ENCODE data around the gene HMOX2. TPM values are rescaled to one million over a fixed set of nuclear protein-coding genes. Genes with fewer than 3 reads are reported as not detected.

Gene HMOX2
- total RNA-seq, 1 experiment from 2014 or later: 55.1 TPM

DNA sequence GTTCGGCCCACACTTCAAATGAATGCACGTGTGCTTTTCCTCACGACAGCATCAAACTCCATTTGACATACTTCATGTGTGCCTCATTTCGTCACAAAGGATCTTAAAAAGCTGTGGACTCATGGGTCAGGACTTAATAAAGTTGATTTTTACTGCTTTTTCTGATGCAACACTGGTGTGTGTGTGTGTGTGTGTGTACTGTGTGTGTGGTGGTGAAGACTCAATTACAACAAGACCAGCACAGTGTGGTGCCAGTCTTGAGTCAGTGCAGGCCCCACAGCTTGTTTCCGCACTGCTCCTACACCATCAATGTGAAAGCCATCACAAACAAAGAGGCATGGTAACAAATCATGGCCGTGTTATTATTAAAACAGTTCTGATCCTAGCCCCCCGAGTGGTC lies 44.7 kb downstream of the HMOX2 start:
- no peak for DNase-seq (ENCODE audit: low read depth, low spot score)
- POLR2A ChIA-PET: no interaction called here

More for the DNA sequence above, 44.7 kb downstream of the HMOX2 start:
- intact Hi-C loops (cut with micrococcal nuclease): no loop called here
- no peak overlapping the region for H3K4me3 ChIP-seq (replicated peaks in 1 of 2; ENCODE audit: low read depth in 1 of 2, low read length in 2 of 2)
- H3K9me2 ChIP-seq (ENCODE audit: insufficient read depth): no peaks in the 10 kb centered on the region
- no TSS peak for BruUV-seq (replicated peaks)
- H3K9me3 ChIP-seq (ENCODE audit: control insufficient read depth in 1 of 2, insufficient read depth in 1 of 2, low read depth in 1 of 2, low read length in 2 of 2): no peaks in the 10 kb centered on the region
- RAD21 ChIA-PET (ENCODE audit: low non-redundant PET in 1 of 2, low total read pairs in 2 of 2, uncharacterized antibody in 2 of 2, unreplicated experiment in 2 of 2): no interaction called here
- no peak for ATAC-seq
- no peaks in the 10 kb centered on the region for H3K4me1 ChIP-seq (ENCODE audit: control insufficient read depth in 1 of 2, insufficient read depth in 2 of 2, low read length in 2 of 2)
- no peak for TF ChIP-seq ZNF274 (IDR thresholded peaks at IDR 0.05; ENCODE audit: low read depth, low read length)
- TF ChIP-seq CEBPB (IDR thresholded peaks at IDR 0.05; ENCODE audit: low read depth): no peak
- TF ChIP-seq SIN3A (IDR thresholded peaks at IDR 0.05; ENCODE audit: low read depth): no peak
- TF ChIP-seq FOSL1 (IDR thresholded peaks at IDR 0.05; ENCODE audit: low read depth): no peak
- no peak for TF ChIP-seq SRF (IDR thresholded peaks at IDR 0.05; ENCODE audit: low read depth)
- no peak for TF ChIP-seq YY1 (IDR thresholded peaks at IDR 0.05; ENCODE audit: extremely low read depth, insufficient replicate concordance, low read depth, low read length)
- no peak for TF ChIP-seq RAD21 (IDR thresholded peaks at IDR 0.05; ENCODE audit: low read depth)
- TF ChIP-seq ZFX (IDR thresholded peaks at IDR 0.05): no peak
- TF ChIP-seq, protein P1, sequence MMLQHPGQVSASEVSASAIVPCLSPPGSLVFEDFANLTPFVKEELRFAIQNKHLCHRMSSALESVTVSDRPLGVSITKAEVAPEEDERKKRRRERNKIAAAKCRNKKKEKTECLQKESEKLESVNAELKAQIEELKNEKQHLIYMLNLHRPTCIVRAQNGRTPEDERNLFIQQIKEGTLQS (IDR thresholded peaks at IDR 0.05): no peak
- TF ChIP-seq TCF7L2 (IDR thresholded peaks at IDR 0.05; ENCODE audit: borderline replicate concordance, extremely low read depth, insufficient read depth, insufficient read length): no peak
- TF ChIP-seq JUND (IDR thresholded peaks at IDR 0.05): no peak
- no peak for TF ChIP-seq EZH2 (IDR thresholded peaks at IDR 0.05)
- TF ChIP-seq, protein P2, sequence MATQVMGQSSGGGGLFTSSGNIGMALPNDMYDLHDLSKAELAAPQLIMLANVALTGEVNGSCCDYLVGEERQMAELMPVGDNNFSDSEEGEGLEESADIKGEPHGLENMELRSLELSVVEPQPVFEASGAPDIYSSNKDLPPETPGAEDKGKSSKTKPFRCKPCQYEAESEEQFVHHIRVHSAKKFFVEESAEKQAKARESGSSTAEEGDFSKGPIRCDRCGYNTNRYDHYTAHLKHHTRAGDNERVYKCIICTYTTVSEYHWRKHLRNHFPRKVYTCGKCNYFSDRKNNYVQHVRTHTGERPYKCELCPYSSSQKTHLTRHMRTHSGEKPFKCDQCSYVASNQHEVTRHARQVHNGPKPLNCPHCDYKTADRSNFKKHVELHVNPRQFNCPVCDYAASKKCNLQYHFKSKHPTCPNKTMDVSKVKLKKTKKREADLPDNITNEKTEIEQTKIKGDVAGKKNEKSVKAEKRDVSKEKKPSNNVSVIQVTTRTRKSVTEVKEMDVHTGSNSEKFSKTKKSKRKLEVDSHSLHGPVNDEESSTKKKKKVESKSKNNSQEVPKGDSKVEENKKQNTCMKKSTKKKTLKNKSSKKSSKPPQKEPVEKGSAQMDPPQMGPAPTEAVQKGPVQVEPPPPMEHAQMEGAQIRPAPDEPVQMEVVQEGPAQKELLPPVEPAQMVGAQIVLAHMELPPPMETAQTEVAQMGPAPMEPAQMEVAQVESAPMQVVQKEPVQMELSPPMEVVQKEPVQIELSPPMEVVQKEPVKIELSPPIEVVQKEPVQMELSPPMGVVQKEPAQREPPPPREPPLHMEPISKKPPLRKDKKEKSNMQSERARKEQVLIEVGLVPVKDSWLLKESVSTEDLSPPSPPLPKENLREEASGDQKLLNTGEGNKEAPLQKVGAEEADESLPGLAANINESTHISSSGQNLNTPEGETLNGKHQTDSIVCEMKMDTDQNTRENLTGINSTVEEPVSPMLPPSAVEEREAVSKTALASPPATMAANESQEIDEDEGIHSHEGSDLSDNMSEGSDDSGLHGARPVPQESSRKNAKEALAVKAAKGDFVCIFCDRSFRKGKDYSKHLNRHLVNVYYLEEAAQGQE (IDR thresholded peaks at IDR 0.05; ENCODE audit: low read depth): no peak
- no peak for TF ChIP-seq EGR1 (IDR thresholded peaks at IDR 0.05; ENCODE audit: low read depth)
- TF ChIP-seq POLR2AphosphoS5 (IDR thresholded peaks at IDR 0.05; ENCODE audit: low read depth, low read length): no peak
- TF ChIP-seq, protein P3, sequence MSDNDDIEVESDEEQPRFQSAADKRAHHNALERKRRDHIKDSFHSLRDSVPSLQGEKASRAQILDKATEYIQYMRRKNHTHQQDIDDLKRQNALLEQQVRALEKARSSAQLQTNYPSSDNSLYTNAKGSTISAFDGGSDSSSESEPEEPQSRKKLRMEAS (IDR thresholded peaks at IDR 0.05): no peak
- TF ChIP-seq EZH2phosphoT487 (IDR thresholded peaks at IDR 0.05; ENCODE audit: borderline replicate concordance): no peak
- no peak overlapping the region for H2AFZ ChIP-seq (ENCODE audit: low read depth, low read length, poor library complexity, severe bottlenecking)
- no peaks in the 10 kb centered on the region for H4K20me1 ChIP-seq (ENCODE audit: insufficient read depth)
- H3K9ac ChIP-seq (ENCODE audit: low read length): no peak overlapping the region
- no peaks in the 10 kb centered on the region for H3K79me2 ChIP-seq (ENCODE audit: insufficient read depth, low read length)
- H3K4me2 ChIP-seq (ENCODE audit: low read length): no peak overlapping the region
- CTCF ChIA-PET: no interaction called here
- no peaks in the 10 kb centered on the region for H3K36me3 ChIP-seq (ENCODE audit: control insufficient read depth in 1 of 2, insufficient read depth in 2 of 2, low read length in 2 of 2)
- no peaks in the 10 kb centered on the region for H3K27me3 ChIP-seq (ENCODE audit: insufficient read depth, low read length)
- H3K27ac ChIP-seq (ENCODE audit: low read depth, low read length): no peak overlapping the region

Data from HCT116 (cell line).